H1 (cell line): ENCODE results near the gene MLF2. TPM values are rescaled to one million over a fixed set of nuclear protein-coding genes. Genes with fewer than 3 reads are reported as not detected.

Source experiments
- CTCF ChIA-PET: fragments of 300-600 bp; sonication (Branson Sonifier 250); formaldehyde crosslinking; loops from one replicate; lab custom pipeline; 2021; ENCODE audit not compliant: partially characterized antibody; lab: Charles Lee
- POLR2A ChIA-PET: fragments of 300-600 bp; sonication (Branson Sonifier 250); formaldehyde crosslinking; loops from one replicate; lab custom pipeline; 2021; ENCODE audit warnings: inconsistent platforms; ENCODE audit not compliant: partially characterized antibody; lab: Charles Lee
- DNase-seq, 2 experiments: peaks; one replicate each; pipeline versions ENCODE4 v3.0.0 to v3.0.0-alpha.2; 2010 to 2022; ENCODE audit warnings: low spot score in 2 of 2, low read depth in 1 of 2, mixed read lengths in 1 of 2
- FAIRE-seq: peaks from 2 replicates; lab custom pipeline; 2011; peaks lifted over from hg19 to GRCh38; lab: Jason Lieb, UNC
- H2AFZ ChIP-seq: 2 replicates; pipeline ENCODE4 v1.8.1; 2012; ENCODE audit warnings: low read length, inconsistent platforms
- H2AK5ac ChIP-seq: 2 replicates; pipeline ENCODE4 v1.6.1; 2013; ENCODE audit warnings: low read depth, low read length
- H2BK120ac ChIP-seq: replicated peaks from 2 replicates; pipeline ENCODE3; 2013; ENCODE audit warnings: low read depth, low read length, inconsistent platforms
- H2BK12ac ChIP-seq: 2 replicates; pipeline ENCODE4 v1.6.1; 2013; ENCODE audit warnings: low read depth, low read length
- H2BK15ac ChIP-seq: 2 replicates; pipeline ENCODE4 v1.6.1; 2013; ENCODE audit warnings: low read length
- H2BK20ac ChIP-seq: 2 replicates; pipeline ENCODE4 v1.6.1; 2013; ENCODE audit warnings: low read length
- H2BK5ac ChIP-seq: 2 replicates; pipeline ENCODE4 v1.6.1; 2013; ENCODE audit warnings: low read depth, low read length
- H3K14ac ChIP-seq: 2 replicates; pipeline ENCODE4 v1.6.1; 2013; ENCODE audit warnings: inconsistent platforms; ENCODE audit not compliant: insufficient read length
- H3K18ac ChIP-seq: 2 replicates; pipeline ENCODE4 v1.6.1; 2013; ENCODE audit warnings: low read length; ENCODE audit errors: extremely low read depth
- H3K23ac ChIP-seq: 2 replicates; pipeline ENCODE4 v1.6.1; 2013; ENCODE audit warnings: inconsistent platforms; ENCODE audit not compliant: insufficient read length
- H3K23me2 ChIP-seq: 2 replicates; pipeline ENCODE4 v1.6.1; 2013; ENCODE audit warnings: low read depth, low read length
- H3K27ac ChIP-seq: 2 replicates; pipeline ENCODE4 v1.6.1; 2011; ENCODE audit warnings: low read depth, low read length, inconsistent platforms
- H3K27me3 ChIP-seq, 4 experiments: replicated peaks in 1 of 4; 1 replicate in 1 of 4; 2 replicates in 3 of 4; pipeline versions ENCODE4 v1.6.1 to v1.8.1; 2011 to 2013; ENCODE audit warnings: low read length in 3 of 4, mild to moderate bottlenecking in 3 of 4, inconsistent platforms in 2 of 4, mixed read lengths in 2 of 4, moderate library complexity in 1 of 4; ENCODE audit not compliant: control insufficient read depth in 3 of 4, insufficient read depth in 3 of 4; ENCODE audit errors: extremely low read depth in 1 of 4
- H3K36me3 ChIP-seq, 4 experiments: 2 replicates each; pipeline versions ENCODE4 v1.6.1 to v1.8.1; 2011 to 2013; ENCODE audit warnings: mild to moderate bottlenecking in 4 of 4, low read length in 3 of 4, moderate library complexity in 2 of 4, control low read depth in 1 of 4, inconsistent platforms in 1 of 4; ENCODE audit not compliant: insufficient read depth in 4 of 4, control insufficient read depth in 2 of 4
- H3K4ac ChIP-seq: replicated peaks from 2 replicates; pipeline ENCODE3; 2013; ENCODE audit warnings: low read length, low read depth, mixed read lengths, inconsistent platforms; ENCODE audit not compliant: insufficient read length
- H3K4me1 ChIP-seq, 4 experiments: replicated peaks in 1 of 4; 1 replicate in 1 of 4; 2 replicates in 3 of 4; pipeline versions ENCODE4 v1.6.1 to v1.8.1; 2011 to 2013; ENCODE audit warnings: low read length in 3 of 4, inconsistent platforms in 2 of 4, mixed read lengths in 1 of 4; ENCODE audit not compliant: insufficient read depth in 4 of 4, control insufficient read depth in 3 of 4
- H3K4me2 ChIP-seq, 2 experiments: 2 replicates each; pipeline versions ENCODE4 v1.6.1 to v1.8.1; 2011 to 2013; ENCODE audit warnings: low read depth in 2 of 2, low read length in 2 of 2, control low read depth in 1 of 2, inconsistent platforms in 1 of 2, mild to moderate bottlenecking in 1 of 2; ENCODE audit not compliant: insufficient read depth in 1 of 2
- H3K4me3 ChIP-seq, 4 experiments: fragments of 200-600, 300-600 bp in 1 of 4; sonication (generic), shearing (Covaris generic), sonication (Bioruptor Twin) in 1 of 4; 2 replicates each; pipeline versions ENCODE4 v1.5.1 to v1.8.1; 2011 to 2016; ENCODE audit warnings: low read length in 4 of 4, low read depth in 3 of 4, control low read depth in 2 of 4, inconsistent platforms in 2 of 4, mild to moderate bottlenecking in 2 of 4, mixed read lengths in 1 of 4, moderate library complexity in 1 of 4; ENCODE audit not compliant: insufficient read depth in 2 of 4; ENCODE audit errors: extremely low read depth in 1 of 4
- H3K56ac ChIP-seq: replicated peaks from 2 replicates; pipeline ENCODE3; 2013; ENCODE audit warnings: low read depth, mild to moderate bottlenecking, mixed read lengths, low read length, inconsistent platforms; ENCODE audit not compliant: insufficient read length
- H3K79me1 ChIP-seq: 2 replicates; pipeline ENCODE4 v1.6.1; 2013; ENCODE audit warnings: low read depth, low read length, control low read depth
- H3K79me2 ChIP-seq, 2 experiments: 2 replicates each; pipeline versions ENCODE4 v1.6.1 to v1.8.1; 2012 to 2013; ENCODE audit warnings: low read length in 2 of 2, mild to moderate bottlenecking in 2 of 2, inconsistent platforms in 1 of 2; ENCODE audit not compliant: insufficient read depth in 2 of 2, control insufficient read depth in 1 of 2
- H3K9ac ChIP-seq, 4 experiments: replicated peaks in 1 of 4; 1 replicate in 1 of 4; 2 replicates in 3 of 4; pipeline versions ENCODE4 v1.6.1 to v1.8.1; 2011 to 2013; ENCODE audit warnings: low read depth in 3 of 4, low read length in 3 of 4, control low read depth in 2 of 4, mild to moderate bottlenecking in 2 of 4, moderate library complexity in 2 of 4, inconsistent platforms in 1 of 4; ENCODE audit errors: extremely low read depth in 1 of 4
- H3K9me3 ChIP-seq, 2 experiments: 2 replicates each; pipeline versions ENCODE4 v1.6.1 to v1.8.1; 2012 to 2013; ENCODE audit warnings: mild to moderate bottlenecking in 2 of 2, moderate library complexity in 2 of 2, control low read depth in 1 of 2, inconsistent platforms in 1 of 2, low read depth in 1 of 2, low read length in 1 of 2, mixed read lengths in 1 of 2; ENCODE audit not compliant: insufficient read depth in 2 of 2
- H4K20me1 ChIP-seq, 2 experiments: replicated peaks in 1 of 2; 2 replicates each; pipeline versions ENCODE3 to v1.8.1; 2011 to 2013; ENCODE audit warnings: inconsistent platforms in 2 of 2, low read length in 2 of 2, mild to moderate bottlenecking in 1 of 2; ENCODE audit not compliant: insufficient read depth in 2 of 2, control insufficient read depth in 1 of 2
- H4K5ac ChIP-seq: 2 replicates; pipeline ENCODE4 v1.6.1; 2013; ENCODE audit warnings: low read length, low read depth, mixed read lengths, inconsistent platforms; ENCODE audit not compliant: insufficient read length
- H4K8ac ChIP-seq: 2 replicates; pipeline ENCODE4 v1.8.0; 2013; ENCODE audit warnings: mild to moderate bottlenecking, moderate library complexity, low read length, inconsistent platforms; ENCODE audit not compliant: insufficient read depth; ENCODE audit errors: extremely low read depth
- H4K91ac ChIP-seq: replicated peaks from 2 replicates; pipeline ENCODE3; 2013; ENCODE audit warnings: low read length, mixed read lengths, inconsistent platforms; ENCODE audit not compliant: insufficient read length
- BRCA1 ChIP-seq: IDR thresholded peaks from 2 replicates; pipeline ENCODE4 v1.6.1; 2012; ENCODE audit warnings: low read depth, low read length, improper control_type of control experiment
- CBX5 ChIP-seq: fragments of 300-800, 300-1000 bp; sonication (generic); IDR thresholded peaks from 2 replicates; pipeline ENCODE4 v1.7.1; 2016; ENCODE audit warnings: antibody characterized with exemption, low read length, low read depth
- CHD2 ChIP-seq: IDR thresholded peaks from 2 replicates; pipeline ENCODE4 v1.6.1; 2012; ENCODE audit warnings: low read length, improper control_type of control experiment
- EGR1 ChIP-seq: IDR thresholded peaks from 2 replicates; pipeline ENCODE4 v1.6.1; 2011; ENCODE audit warnings: low read depth, low read length, borderline replicate concordance
- FOSL1 ChIP-seq: IDR thresholded peaks from 2 replicates; pipeline ENCODE4 v1.6.1; 2011; ENCODE audit warnings: mild to moderate bottlenecking, low read depth, low read length, moderate library complexity; ENCODE audit not compliant: insufficient read depth
- JUND ChIP-seq: IDR thresholded peaks from 2 replicates; pipeline ENCODE4 v1.6.1; 2011; ENCODE audit warnings: mild to moderate bottlenecking, improper control_type of control experiment, low read length
- KDM1A ChIP-seq: fragments of 200-600, 300-600 bp; sonication (generic); IDR thresholded peaks from 2 replicates; pipeline ENCODE4 v1.7.1; 2016; ENCODE audit warnings: mild to moderate bottlenecking, low read length, borderline replicate concordance
- SAP30 ChIP-seq: fragments of 300-600 bp; sonication (generic); IDR thresholded peaks from 2 replicates; pipeline ENCODE4 v1.7.1; 2012; ENCODE audit warnings: low read length, moderate library complexity, mild to moderate bottlenecking, inconsistent platforms; ENCODE audit not compliant: insufficient read depth, insufficient replicate concordance
- YY1 ChIP-seq: IDR thresholded peaks from 2 replicates; pipeline ENCODE4 v1.6.1; 2011; ENCODE audit warnings: low read depth, mild to moderate bottlenecking, low read length
- WGBS, 2 experiments: shearing (Covaris generic) in 1 of 2; methylation state at CpG; one replicate each; pipeline versions ENCODE4 v1.1.6 to v1.1.7; 2013 to 2015; ENCODE audit warnings: low lambda C conversion rate in 2 of 2, mixed read lengths in 2 of 2, inconsistent platforms in 1 of 2, low coverage in 1 of 2, missing lambda C conversion rate in 1 of 2; ENCODE audit not compliant: insufficient replicate concordance in 2 of 2, insufficient coverage in 1 of 2, insufficient read length in 1 of 2; ENCODE audit errors: extremely low coverage in 1 of 2, missing lambda C conversion rate in 1 of 2; 5-methylcytosine and 5-hydroxymethylcytosine counted together
- polyA plus RNA-seq, 7 experiments: library from polyadenylated mRNA; depleted of rRNA in 3 of 7; stranded (reverse) in 5 of 7; unstranded in 2 of 7; fragments of >200 nt in 5 of 7; fragments of 200-250 nt in 2 of 7; gene quantifications; 1 replicate in 5 of 7; 2 replicates in 1 of 7; 4 replicates in 1 of 7; pipeline versions ENCODE4 v1.2.1 to v1.2.3, GENCODE V29; 2011 to 2013; ENCODE audit warnings: missing spikeins in 2 of 7, mixed read lengths in 2 of 7
- total RNA-seq: library from RNA; stranded (reverse); fragmentation: NEBNext Ultra II Directional; extraction: Animal tissue kit (Norgen Biotek cat#: 25700); gene quantifications from 2 replicates; pipeline ENCODE4 v1.2.1, GENCODE V29; 2021

Gene MLF2
- total and polyA plus RNA-seq, 2 of the 8 experiments (the other 6 are each of a cell fraction or from before 2014, with no cell fraction given): 229 to 401 TPM

GRCh38 chr12:6701078-6701768, 51.7 kb downstream of the MLF2 start:
- H3K4me1 ChIP-seq: peaks cover 0 to 12% (median 9%) of the 10 kb centered on the region in 4 experiments; a peak in 5 of 7 replicates
- DNase-seq (no peak), FAIRE-seq (no peak)
- no peak overlapping the region for H4K91ac ChIP-seq
- no peaks in the 10 kb centered on the region for H3K9me3 ChIP-seq
- no peaks in the 10 kb centered on the region for H4K20me1 ChIP-seq
- H2BK5ac ChIP-seq: no peak overlapping the region
- H3K36me3 ChIP-seq: 0 out of 8 replicates have a peak, but pooled peaks cover 0 to 3% (median 0%) of the 10 kb centered on the region in 4 experiments
- H2AFZ ChIP-seq: peak overlapping the region; percentile 95
- H4K8ac ChIP-seq: peak overlapping the region; percentile 64; the same call in 1 of the 2 replicates
- no peak overlapping the region for H3K23ac ChIP-seq
- POLR2A ChIA-PET: interaction anchor here (0.8 to 0.9 kb wide), 3 partner anchors 12 to 223 kb away, joined by 3 read pairs; partner anchors contain the start of gene ZNF384
- 0 out of 2 replicates have a peak overlapping the region, but pooled peaks have one; percentile 48 for H2BK20ac ChIP-seq
- H2AK5ac ChIP-seq: no peak overlapping the region
- peak overlapping the region; percentile 34 for H2BK120ac ChIP-seq
- H3K23me2 ChIP-seq: peaks cover 14% of the 10 kb centered on the region
- H3K27me3 ChIP-seq: peaks cover 0 to 16% (median 14%) of the 10 kb centered on the region in 4 experiments; a peak in 6 of 7 replicates
- peak overlapping the region; percentile 72 for H2BK12ac ChIP-seq
- no peaks in the 10 kb centered on the region for H3K79me2 ChIP-seq
- CTCF ChIA-PET: no interaction called here
- H3K18ac ChIP-seq: peak overlapping the region; percentile 90
- H3K27ac ChIP-seq: no peak overlapping the region
- no peak overlapping the region for H3K4ac ChIP-seq
- peak overlapping the region; percentile 69 to 90 (median 70) for H3K4me3 ChIP-seq
- no peak overlapping the region for H3K14ac ChIP-seq
- no peak overlapping the region for H3K56ac ChIP-seq
- 38% methylated on average over 13 of the region's 13 CpGs; no CpG with 5 or more reads in 1 of the 2 experiments for WGBS, 2 experiments
- peak overlapping the region; percentile 97; the same call in 1 of the 2 replicates for H2BK15ac ChIP-seq
- peak overlapping the region; percentile 53 for H4K5ac ChIP-seq
- peak overlapping the region in 3 of 4 experiments; percentile 23 to 47 (median 25); a peak in 4 of 7 replicates for H3K9ac ChIP-seq
- peak overlapping the region; percentile 92 to 99 for H3K4me2 ChIP-seq
- no peaks in the 10 kb centered on the region; the same call in 1 of the 2 replicates for H3K79me1 ChIP-seq
- no peak for TF ChIP-seq YY1
- TF ChIP-seq CHD2: no peak
- TF ChIP-seq KDM1A: peak; percentile 93
- TF ChIP-seq JUND: peak; percentile 73
- TF ChIP-seq SAP30: no peak
- TF ChIP-seq FOSL1: no peak
- no peak for TF ChIP-seq BRCA1
- TF ChIP-seq EGR1: no peak
- TF ChIP-seq CBX5: no peak
